Skeletal muscle tissue (tissue), 4 donors: ENCODE data around the gene DIS3L2. TPM values are rescaled to one million over a fixed set of nuclear protein-coding genes. Genes with fewer than 3 reads are reported as not detected.
"Not testable (repeated sequence)": the region's sequence is repeated elsewhere in the genome, so short reads cannot be mapped to it uniquely, and the experiment has no call there.

Source experiments
- H3K27ac ChIP-seq: one replicate; pipeline ENCODE4 v1.7.0; 2013; ENCODE audit warnings: mild to moderate bottlenecking, low read depth, low read length, inconsistent platforms
- H3K27me3 ChIP-seq, 3 donors: one replicate each; pipeline ENCODE4 v1.7.0; 2013; ENCODE audit warnings: low read length in 3 of 3; ENCODE audit not compliant: control insufficient read depth in 3 of 3, insufficient read depth in 3 of 3
- H3K36me3 ChIP-seq, 3 donors: one replicate each; pipeline ENCODE4 v1.7.0; 2013; ENCODE audit warnings: low read length in 3 of 3; ENCODE audit not compliant: control insufficient read depth in 3 of 3, insufficient read depth in 3 of 3
- H3K4me1 ChIP-seq, 3 donors: one replicate each; pipeline ENCODE4 v1.7.0; 2013; ENCODE audit warnings: low read length in 3 of 3, mild to moderate bottlenecking in 3 of 3; ENCODE audit not compliant: control insufficient read depth in 3 of 3, insufficient read depth in 3 of 3
- H3K4me3 ChIP-seq, 3 donors: one replicate each; pipeline ENCODE4 v1.7.0; 2013; ENCODE audit warnings: low read length in 3 of 3
- H3K9ac ChIP-seq, 3 donors: one replicate each; pipeline ENCODE4 v1.7.0; 2013; ENCODE audit warnings: low read length in 3 of 3, mild to moderate bottlenecking in 3 of 3, moderate library complexity in 2 of 3, low read depth in 1 of 3
- H3K9me3 ChIP-seq, 3 donors: one replicate each; pipeline ENCODE4 v1.7.0; 2013; ENCODE audit warnings: low read length in 3 of 3; ENCODE audit not compliant: control insufficient read depth in 3 of 3
- total RNA-seq: library from RNA; depleted of rRNA; stranded (reverse); fragments of >200 nt; gene quantifications from one replicate; pipeline ENCODE4 v1.2.3, GENCODE V29; 2014
- donor health status: Osteomylitis.

Gene DIS3L2
- total RNA-seq, 1 donor from 2014 or later, result 24.0 TPM

GRCh38 chr2:232328032-232328422 is 366.5 kb downstream of the DIS3L2 start:
- Histone ChIP-seq H3K4me3 (no peak overlapping the region), H3K4me1 (peaks cover 0 to 7% (median 4%) of the 10 kb centered on the region in 3 donors), H3K9ac (no peak overlapping the region), H3K27me3 (no peaks in the 10 kb centered on the region), H3K27ac (no peak overlapping the region), H3K36me3 (no peaks in the 10 kb centered on the region), H3K9me3 (no peaks in the 10 kb centered on the region)

GRCh38 chr2:232328516-232329460 is 367.3 kb downstream of the DIS3L2 start:
- no peaks in the 10 kb centered on the region for H3K27me3 ChIP-seq

GRCh38 chr2:232329716-232330067 is 368.2 kb downstream of the DIS3L2 start:
- Histone ChIP-seq H3K9me3 (no peaks in the 10 kb centered on the region), H3K9ac (no peak overlapping the region), H3K27me3 (no peaks in the 10 kb centered on the region), H3K4me3 (no peak overlapping the region), H3K27ac (no peak overlapping the region), H3K36me3 (peaks cover 0 to 2% (median 0%) of the 10 kb centered on the region in 3 donors), H3K4me1 (peaks cover 0 to 7% (median 4%) of the 10 kb centered on the region in 3 donors)

More at GRCh38 chr2:232328516-232329460, 367.3 kb downstream of the DIS3L2 start:
- Histone ChIP-seq H3K4me3 (no peak overlapping the region), H3K4me1 (peaks cover 0 to 7% (median 4%) of the 10 kb centered on the region in 3 donors), H3K9me3 (no peaks in the 10 kb centered on the region), H3K9ac (no peak overlapping the region), H3K36me3 (peaks cover 0 to under 1% (median 0%) of the 10 kb centered on the region in 3 donors), H3K27ac (no peak overlapping the region)

GRCh38 chr2:232330068-232330999 is 368.8 kb downstream of the DIS3L2 start:
- peaks cover 0 to 7% (median 4%) of the 10 kb centered on the region in 3 donors for H3K4me1 ChIP-seq
- no peaks in the 10 kb centered on the region for H3K9me3 ChIP-seq
- H3K27ac ChIP-seq, result no peak overlapping the region
- H3K9ac ChIP-seq, result no peak overlapping the region
- peaks cover 0 to 2% (median 0%) of the 10 kb centered on the region in 3 donors for H3K36me3 ChIP-seq
- no peaks in the 10 kb centered on the region for H3K27me3 ChIP-seq
- H3K4me3 ChIP-seq, result no peak overlapping the region

- H3K27ac ChIP-seq, H3K4me3 ChIP-seq, H3K36me3 ChIP-seq, H3K4me1 ChIP-seq, H3K9me3 ChIP-seq, H3K27me3 ChIP-seq, H3K9ac ChIP-seq: not testable (repeated sequence)
These were observed 369.5 kb downstream of the DIS3L2 start for GRCh38 chr2:232331061-232331460.

GRCh38 chr2:232331641-232332040 is 370.1 kb downstream of the DIS3L2 start:
- not testable (repeated sequence) for H3K4me3 ChIP-seq, H3K9ac ChIP-seq, H3K27me3 ChIP-seq, H3K9me3 ChIP-seq, H3K4me1 ChIP-seq, H3K36me3 ChIP-seq, H3K27ac ChIP-seq

GRCh38 chr2:232332244-232332939 is 370.9 kb downstream of the DIS3L2 start:
- not testable (repeated sequence) for H3K4me3 ChIP-seq, H3K4me1 ChIP-seq, H3K9me3 ChIP-seq, H3K9ac ChIP-seq, H3K27me3 ChIP-seq, H3K27ac ChIP-seq, H3K36me3 ChIP-seq

GRCh38 chr2:232332940-232333259 is 371.4 kb downstream of the DIS3L2 start:
- Histone ChIP-seq H3K27ac (no peak overlapping the region), H3K36me3 (peaks cover 0 to 2% (median 2%) of the 10 kb centered on the region in 3 donors), H3K4me3 (no peak overlapping the region), H3K4me1 (peaks cover 0 to 7% (median 0%) of the 10 kb centered on the region in 3 donors), H3K27me3 (no peaks in the 10 kb centered on the region), H3K9me3 (no peaks in the 10 kb centered on the region), H3K9ac (no peak overlapping the region)

GRCh38 chr2:232333361-232334135 is 372.0 kb downstream of the DIS3L2 start:
- no peak overlapping the region for H3K4me3 ChIP-seq
- H3K4me1 ChIP-seq, result peaks cover 0 to 7% (median 0%) of the 10 kb centered on the region in 3 donors
- peaks cover 0 to 2% (median 2%) of the 10 kb centered on the region in 3 donors for H3K36me3 ChIP-seq
- H3K27me3 ChIP-seq, result no peaks in the 10 kb centered on the region
- no peak overlapping the region for H3K9ac ChIP-seq
- H3K9me3 ChIP-seq, result no peaks in the 10 kb centered on the region
- no peak overlapping the region for H3K27ac ChIP-seq
